HG02571 (cell line): ENCODE measurements around the gene MAN1A1.
"Not testable (repeated sequence)": the region's sequence is repeated elsewhere in the genome, so short reads cannot be mapped to it uniquely, and the experiment has no call there.

ENCODE experiments used
- ATAC-seq: cut with Tn5 transposase; IDR thresholded peaks from one replicate; pipeline ENCODE4 v1.9.1; 2021; ENCODE audit warnings: mild to moderate bottlenecking, moderate library complexity; ENCODE audit not compliant: unreplicated experiment

The MAN1A1 gene

DNA sequence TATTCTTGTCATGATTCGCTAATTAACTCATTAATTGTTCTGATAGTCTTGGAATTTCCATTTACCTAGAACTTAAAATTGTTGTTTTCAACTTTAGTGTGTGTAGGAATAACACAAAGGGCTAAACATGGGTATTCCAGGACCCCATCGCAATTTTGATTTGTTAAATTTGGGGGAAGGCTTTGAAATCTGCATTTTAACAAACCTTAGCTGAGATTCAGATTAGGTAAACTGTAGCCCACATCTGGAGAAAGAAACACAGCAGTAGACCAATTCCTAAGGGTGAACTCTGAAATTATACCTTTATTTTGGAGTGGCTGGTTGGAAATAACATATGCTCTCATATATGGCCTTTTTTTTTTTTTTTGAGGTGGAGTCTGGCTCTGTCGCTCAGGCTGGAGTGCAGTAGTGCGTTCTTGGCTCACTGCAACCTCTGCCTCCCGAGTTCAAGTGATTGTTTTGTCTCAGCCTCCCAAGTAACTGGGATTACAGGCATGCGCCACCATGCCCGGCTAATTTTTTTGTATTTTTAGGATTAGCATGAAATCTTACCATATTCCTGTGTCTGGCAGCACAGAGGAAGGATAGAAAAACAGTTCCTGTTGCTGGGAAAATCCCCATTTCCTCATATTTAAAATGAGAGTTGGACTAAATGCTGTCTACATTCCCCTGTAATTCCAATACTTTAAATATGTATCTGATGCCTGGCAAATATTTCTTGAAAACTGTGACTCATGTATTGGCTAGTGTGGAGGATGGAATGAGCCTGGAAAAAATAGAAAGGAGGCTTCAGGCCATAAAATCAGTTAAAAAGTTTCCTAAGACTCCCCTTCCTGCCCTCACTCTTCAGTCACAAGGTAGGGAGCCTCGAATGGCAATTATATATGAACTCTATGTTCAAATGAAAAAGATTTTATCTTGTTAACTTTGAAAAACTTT lies 174.4 kb downstream of the MAN1A1 start:
- ATAC-seq = no peak

DNA sequence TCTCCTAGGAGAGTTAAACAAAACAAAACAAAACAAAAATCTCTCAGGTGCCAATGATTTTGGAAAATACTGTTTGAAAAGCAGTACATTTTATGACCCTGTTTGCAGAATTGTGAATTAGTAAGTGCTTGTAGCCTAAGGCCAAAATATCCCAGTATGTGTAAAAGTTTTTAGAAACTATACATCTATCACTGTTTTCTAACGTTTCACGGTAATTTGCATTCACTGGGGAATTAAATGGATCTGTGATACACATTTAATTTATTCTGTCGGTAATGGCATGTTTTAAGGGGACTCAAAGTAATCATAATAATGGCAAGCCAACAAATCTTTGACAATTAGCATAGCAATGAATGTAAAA lies 175.5 kb downstream of the MAN1A1 start:
- no peak for ATAC-seq

DNA sequence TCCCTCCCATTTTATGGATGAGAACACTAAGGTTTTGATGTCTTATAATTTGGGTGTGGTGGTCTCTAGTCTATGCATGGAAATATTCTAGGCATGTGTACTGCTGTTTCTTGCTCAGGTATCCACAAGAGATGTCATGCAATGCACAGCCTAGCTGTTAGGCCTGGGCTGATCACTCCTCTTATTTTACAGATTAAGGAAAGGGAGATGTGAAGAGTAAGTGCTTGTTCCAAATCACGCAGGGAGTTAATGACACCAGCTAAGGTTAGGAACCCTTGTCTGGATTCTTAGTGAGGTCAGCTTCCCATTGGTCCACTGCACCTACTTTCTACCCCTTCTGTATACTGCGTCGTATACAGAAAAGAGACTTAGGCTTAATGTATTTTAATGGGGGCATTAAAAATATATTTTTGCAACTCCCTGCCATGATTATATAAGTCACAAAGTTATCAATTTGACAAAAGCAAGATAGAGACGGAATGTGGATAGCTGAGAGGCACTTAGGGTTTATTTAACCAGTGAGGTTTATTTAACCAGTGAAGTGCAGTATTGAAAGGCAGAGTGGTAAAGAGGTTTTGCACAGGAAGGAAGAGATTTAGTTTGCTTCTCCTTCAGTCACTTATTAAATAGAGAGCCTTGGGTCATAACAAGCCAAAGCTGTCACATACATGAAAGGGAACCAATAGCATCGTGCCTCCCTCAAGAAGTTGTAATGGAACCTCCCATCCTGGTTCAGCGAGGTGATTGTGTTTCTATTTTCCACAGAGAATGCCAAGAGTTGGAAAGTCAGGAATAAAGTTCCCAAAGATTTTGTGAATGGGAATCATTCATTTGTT lies 176.1 kb downstream of the MAN1A1 start:
- no peak for ATAC-seq

DNA sequence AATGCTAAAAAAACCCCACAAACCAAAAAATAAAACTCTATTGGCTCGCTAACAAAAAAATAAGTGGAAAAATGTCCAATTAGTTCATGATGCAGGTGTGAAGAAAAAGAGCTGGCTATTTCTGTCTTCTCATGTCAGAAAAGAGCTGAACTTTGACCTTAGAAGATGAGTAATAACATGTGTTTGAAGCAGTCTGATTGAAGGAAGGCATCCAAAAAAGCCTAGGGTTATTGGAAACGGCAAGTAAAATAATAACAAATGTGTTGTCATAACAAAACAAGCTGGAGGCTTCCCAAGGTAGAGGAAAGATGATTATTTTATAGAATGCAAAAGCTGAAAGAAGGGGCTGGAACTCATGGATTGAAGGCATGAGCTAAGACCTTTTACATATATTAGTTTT lies 176.7 kb downstream of the MAN1A1 start:
- ATAC-seq = no peak

DNA sequence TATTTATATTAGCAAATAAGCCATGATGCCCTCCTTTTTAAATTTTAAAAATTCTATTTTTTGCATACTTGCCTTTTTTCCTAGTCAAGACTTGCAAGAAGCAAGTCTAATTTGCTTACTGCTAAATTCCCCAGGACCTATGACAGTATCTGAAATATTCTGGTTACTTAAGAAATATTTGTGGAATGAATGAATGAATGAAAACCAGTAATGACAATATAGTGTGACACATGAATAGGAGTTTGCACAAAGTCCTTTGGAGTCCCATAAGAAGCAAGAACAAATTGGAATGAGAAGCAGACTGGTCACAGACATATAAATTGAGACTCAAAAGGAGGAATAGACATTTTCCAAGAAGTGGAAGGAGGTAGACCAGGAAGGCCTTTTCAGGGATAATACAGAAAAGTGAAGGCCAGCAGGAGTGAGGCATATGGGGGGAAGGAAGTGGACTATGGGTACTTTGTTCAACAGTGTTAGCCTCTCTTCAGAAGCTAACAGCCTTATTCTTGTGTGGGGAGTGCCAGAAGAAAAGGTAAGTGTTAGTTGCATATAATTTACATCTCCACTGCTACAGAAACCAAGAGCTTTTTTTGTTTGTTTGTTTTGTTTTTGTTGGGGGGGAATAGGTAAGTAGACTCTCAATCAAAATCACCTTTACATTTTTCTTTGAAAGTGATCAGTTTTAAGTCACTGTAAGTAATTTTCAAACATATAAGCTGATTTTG lies 177.5 kb downstream of the MAN1A1 start:
- no peak for ATAC-seq

DNA sequence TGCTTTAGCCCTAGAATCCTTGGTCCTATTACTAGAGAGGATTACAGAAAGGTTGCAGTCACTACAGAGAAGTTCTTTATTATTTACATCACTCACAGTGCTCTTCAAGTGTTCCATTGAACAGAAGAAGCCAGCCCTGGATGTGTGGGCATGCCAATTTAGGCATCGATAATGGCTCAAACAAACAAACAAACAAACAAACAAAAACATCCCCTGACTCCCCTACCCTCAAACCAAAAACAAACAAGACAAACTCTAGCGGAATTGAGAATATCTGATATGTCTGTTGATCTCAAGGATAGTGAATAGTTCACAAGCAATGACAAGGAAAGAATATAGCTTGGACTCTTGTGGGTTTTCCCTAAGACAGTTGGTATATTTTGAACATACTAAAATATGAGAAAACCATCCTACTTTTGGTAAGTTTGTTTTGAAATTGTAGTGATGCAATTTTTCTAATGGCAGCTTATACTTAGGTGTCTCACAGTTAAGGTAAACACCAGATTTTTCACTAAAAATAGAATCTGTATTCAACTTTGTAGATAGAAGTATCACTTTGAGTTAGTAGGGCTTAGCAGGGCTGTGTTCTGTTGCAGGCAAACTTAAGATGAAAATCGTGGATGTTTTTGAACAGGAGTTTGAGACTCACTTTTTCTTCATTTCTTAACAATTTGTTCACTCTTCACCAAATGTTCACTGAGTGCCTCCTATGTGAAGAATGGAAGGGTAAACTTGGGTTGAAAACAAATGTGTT lies 178.3 kb downstream of the MAN1A1 start:
- peak; percentile 58 for ATAC-seq

DNA sequence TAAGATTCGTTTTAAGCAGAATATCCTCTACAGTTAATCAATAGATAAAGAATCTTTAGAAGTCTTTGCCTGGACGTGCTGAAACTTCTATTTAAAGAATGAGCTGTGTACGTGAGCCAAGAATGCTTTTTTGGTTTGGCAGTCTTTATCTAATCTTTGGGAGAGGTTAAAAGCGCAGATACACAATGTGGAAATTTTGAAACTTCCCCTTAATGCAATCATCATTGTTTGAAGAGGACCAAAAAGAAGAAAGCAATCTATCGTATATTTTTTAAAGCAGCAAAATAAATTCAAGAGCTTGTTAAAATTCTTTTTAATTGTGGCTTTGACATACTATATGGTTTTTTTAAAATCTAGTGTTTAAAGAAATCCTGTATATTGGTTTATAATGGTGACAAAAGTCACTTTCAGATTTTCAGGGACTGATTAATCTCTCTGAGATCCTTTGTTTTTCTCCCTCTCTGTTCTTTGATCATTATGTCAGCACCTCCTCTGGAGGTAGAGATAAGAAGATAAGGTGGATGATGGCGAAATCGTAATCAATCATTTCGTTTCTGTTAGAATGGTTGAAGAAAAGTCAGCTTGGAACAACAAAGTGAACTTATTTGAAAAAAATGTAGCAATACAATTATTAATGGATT lies 179.0 kb downstream of the MAN1A1 start:
- no peak for ATAC-seq

DNA sequence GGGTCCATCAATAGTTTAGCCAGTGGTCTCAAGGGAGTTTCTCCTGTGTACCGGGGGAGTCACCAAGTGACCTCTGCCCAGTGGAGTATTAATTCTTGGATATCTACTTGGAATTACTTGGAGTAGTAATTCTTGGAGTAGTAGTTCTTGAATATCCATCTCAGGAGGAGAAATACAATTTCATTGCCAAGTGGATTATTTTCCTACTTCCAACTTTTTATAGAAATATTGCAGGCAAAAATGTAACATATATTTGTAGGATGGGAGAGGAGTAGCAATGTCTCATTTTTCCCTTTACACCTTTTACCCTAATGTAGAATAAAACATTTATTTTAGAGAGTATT lies 179.5 kb downstream of the MAN1A1 start:
- no peak for ATAC-seq

DNA sequence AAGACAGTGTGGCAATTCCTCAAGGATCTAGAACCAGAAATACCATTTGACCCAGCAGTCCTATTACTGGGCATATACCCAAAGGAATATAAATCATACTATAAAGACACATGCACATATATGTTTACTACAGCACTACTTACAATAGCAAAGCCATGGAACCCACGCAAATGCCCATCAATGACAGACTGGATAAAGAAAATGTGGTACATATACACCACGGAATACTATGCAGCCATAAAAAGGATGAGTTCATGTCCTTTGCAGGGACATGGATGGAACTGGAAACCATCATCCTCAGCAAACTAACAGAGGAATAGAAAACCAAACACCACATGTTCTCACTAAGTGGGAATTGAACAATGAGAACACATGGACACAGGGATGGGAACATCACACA lies 180.2 kb downstream of the MAN1A1 start:
- ATAC-seq = not testable (repeated sequence)

DNA sequence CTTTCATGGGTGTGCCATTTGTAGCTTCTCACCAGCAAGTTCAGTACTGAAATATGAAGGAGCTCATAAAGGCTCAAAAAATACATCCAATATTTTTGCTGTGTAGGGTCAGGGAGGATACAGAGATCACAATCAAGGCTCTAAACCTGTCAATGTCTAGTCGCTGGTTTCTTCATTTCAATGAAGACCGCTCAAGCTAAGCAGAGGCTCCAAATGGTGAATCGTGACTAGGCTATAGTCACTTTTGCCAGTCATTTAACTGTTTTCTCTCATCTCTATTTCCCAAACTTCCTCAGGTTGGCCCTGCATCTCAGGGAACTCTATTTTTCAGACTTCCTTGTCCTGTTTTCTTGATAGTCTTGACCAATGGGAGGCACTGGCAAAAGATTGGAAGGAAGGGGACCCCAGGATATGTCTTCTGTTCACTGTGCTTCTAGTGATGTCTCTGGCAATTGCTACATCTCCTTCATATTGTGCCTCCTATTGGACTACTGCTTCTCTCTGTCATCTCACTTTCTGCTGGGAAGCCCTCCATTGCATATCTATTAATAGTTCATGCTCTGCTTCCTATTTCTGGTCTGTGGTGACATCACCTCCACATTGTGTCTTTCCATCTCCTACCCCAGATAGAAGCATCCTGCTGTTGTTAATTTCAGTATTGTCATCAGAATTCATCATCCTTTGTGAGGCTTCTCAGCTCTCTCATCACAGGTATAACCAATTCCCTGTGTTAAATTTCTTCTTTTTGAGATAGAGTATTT lies 183.4 kb downstream of the MAN1A1 start:
- ATAC-seq = no peak

DNA sequence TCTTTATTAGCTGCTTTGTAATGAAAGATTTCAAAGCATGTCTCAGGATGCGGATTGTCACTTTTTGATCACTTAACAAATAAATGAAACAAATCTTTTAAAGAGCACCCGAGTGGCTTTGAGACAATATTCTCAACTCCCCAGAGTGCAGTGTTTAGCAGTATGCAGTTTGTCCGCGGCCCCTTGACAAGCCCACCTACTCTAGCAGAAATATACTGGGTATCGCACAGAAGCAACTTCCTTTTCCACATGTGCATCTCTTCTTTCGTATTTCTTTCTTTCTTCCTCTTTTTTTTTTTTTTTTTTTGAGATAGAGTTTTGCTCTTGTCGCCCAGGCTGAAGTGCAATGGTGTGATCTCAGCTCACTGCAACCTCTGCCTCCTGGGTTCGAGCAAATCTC lies 186.6 kb downstream of the MAN1A1 start:
- ATAC-seq = no peak

DNA sequence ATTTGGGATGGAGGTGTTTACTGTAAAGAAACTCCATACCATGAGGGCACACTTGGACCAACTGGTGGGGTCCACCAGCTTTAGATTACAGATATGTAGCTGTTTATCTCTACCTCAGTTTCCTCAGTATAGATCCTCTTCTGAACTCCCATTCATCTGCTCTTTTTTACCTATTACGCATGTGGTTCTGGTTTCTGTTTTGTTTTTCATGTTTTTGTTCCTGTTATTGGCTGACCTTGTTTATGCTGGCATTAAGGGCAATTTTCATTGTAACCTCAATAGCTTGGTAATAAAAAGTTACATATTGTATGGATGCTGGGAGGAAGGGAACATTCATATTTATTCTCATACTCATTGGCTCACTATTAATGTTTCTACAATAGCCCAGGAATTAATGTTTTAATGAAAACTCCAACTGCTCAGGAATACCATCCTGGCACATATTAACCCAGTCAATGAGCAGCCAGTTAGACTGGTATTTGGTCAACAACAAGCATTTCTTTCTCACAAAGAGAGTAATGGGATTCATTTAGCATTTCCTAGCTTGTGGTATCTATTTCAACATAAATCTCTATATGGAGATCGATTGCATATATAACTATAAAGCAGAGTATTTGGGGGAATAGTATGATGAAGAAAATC lies 187.3 kb downstream of the MAN1A1 start:
- ATAC-seq = peak; percentile 73

DNA sequence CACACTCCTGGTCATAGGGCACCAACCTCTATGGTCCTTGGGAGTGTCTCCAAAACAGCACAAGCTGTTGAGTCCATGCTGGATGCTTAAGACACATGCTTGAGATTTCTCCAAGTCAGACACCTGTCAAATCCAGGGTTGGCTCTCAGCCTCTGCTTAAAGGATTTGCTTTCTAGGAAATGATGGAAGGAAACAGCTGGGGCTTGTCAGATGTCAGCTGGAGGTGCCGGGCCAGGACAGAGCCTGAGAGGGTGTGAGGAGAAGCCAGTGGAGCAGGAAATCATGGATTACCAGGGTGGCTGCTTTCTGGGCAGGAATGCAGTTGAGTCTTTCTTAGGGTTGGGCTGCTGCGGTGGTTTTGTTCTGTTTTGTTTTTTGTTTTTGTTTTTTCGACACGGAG lies 188.1 kb downstream of the MAN1A1 start:
- no peak for ATAC-seq

DNA sequence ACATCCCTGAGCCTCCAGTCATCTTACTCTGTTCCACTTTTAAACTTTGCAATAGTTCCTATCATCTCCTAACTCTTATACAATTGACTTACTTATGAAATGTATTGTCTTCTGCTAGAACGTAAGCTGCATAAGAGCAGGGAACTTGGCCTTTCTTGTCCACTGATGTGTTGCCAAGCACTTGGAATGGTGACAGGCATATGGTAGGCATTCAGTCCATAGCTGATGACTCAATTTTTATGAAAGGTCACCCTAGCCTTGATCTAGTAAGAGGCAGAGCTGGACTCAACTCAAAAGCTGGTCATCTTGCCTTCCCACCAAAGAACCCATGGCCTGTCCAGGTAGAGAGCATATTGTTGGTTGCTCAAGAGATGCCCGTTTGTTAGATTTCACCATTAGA lies 188.7 kb downstream of the MAN1A1 start:
- no peak for ATAC-seq

DNA sequence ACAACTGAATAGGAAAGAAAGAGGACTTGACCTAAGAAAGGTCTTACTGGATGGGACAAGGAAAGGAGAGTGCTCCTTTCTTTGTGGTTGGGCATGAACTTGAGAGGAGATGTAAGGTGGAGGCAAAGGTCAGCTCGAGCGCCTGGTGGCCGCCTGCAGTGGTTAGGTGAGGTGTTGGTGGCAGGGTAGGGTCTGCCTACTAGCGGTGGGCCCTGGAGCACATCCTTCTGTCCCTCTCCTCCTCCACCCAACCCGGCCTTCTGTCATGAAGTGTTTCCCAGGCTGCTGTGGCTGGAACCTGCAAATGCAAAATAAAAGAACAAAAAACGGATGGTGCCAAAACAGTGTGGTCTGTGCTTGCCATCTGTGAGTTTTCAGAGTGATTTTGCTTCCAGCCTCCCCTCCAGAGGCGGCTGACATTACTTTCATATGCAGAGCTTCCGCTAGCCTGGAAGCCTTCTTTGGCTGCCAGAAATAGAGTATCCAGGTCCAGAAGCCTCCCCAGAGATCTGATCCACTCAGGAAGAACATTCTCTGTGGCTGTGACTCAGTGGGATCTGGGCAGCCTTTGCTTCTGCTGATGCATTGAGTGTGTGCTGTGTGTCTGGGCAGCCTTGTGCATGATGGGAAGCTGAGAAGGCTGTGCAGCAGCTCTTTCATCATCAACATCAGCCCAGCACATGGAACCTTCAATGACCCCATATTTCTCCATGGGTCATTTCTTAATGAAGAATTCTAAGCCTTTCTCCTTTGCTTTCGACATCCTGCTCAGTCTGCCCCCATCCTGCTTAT lies 191.3 kb downstream of the MAN1A1 start:
- ATAC-seq = no peak

DNA sequence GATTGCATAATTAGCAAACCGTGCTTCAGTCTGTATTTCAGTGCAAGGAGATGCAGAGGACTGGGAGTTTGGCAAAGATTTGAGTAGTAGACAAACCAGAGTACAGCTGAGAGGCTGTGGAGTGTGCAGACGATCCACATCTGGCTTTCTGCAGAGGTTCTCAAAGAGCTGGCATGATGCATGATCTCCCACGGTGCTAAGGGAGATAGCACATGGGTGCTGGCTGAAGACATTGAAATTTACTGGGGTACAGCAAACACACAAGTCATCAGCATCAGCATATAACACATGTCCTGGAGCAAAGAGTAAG lies 192.1 kb downstream of the MAN1A1 start:
- no peak for ATAC-seq

DNA sequence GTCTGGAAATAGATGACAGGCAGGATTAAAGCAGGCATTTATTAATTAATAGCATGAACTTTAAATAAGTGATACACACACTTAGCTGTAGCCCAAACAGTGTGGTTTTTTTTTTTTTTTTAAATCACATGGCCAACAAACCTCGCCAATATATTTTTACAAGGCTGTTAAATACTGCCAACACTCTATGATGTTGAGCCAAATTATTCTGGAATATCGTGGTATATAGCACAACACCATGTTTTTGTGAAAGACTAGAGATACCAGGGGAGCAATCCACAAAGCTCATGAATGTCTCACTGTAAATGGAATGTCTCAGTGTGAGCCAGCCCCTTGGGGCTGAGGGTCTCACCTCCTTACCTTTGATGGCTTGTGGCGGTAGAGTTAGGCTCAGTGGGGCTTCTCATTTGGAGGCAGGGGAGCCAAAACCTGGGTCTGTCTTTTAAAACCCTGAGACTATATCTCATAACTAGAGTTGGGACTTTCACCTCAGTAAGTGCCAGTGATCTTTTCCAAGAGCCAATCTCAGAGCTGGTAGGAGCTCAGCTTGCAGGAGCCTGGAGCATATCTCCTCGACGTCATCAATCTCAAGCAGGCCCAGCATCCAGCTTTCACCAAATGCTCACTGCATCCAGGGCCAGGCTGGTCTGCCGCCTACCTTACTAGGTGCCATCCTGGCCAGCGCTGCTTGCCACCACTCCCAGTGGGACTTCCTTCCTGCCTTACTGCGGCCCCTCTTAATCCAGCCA lies 192.6 kb downstream of the MAN1A1 start:
- ATAC-seq = no peak

DNA sequence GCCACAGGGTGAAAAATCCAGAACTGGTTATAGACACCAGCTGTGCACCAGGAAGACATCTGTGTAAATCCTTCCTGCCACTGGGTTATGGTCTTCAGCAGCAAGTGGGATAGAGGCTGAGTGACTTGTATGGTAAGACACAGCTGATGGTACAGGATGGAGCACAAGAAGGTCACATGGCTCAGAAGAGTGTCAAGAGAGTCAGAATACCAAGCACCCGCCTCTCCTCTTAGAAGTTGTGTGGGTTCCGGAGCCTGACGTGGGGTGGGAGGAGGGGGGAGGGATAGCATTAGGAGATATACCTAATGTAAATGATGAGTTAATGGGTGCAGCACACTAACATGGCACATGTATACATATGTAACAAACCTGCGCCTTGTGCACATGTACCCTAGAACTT lies 193.5 kb downstream of the MAN1A1 start:
- ATAC-seq = not testable (repeated sequence)
